Type B pancreatic cell (in vitro differentiated cells): Measurements from ENCODE around the gene UNC5C. TPM values are rescaled to one million over a fixed set of nuclear protein-coding genes. Genes with fewer than 3 reads are reported as not detected.

Experiments used
- DNase-seq: peaks from one replicate; pipeline ENCODE4 v3.0.0; 2021; ENCODE audit warnings: mixed read lengths; ENCODE audit not compliant: unreplicated experiment; ENCODE audit errors: extremely low spot score
- H3K27ac Mint-ChIP-seq: 2 replicates; pipeline ENCODE4 v1.8.0; 2021; ENCODE audit warnings: mild to moderate bottlenecking, mixed read lengths
- H3K27me3 Mint-ChIP-seq: 2 replicates; pipeline ENCODE4 v1.8.0; 2021; ENCODE audit warnings: mixed read lengths
- H3K36me3 Mint-ChIP-seq: 2 replicates; pipeline ENCODE4 v1.8.0; 2021; ENCODE audit warnings: mixed read lengths
- H3K4me1 Mint-ChIP-seq: one replicate; pipeline ENCODE4 v1.8.0; 2021; ENCODE audit warnings: mixed read lengths; ENCODE audit not compliant: unreplicated experiment
- H3K4me3 Mint-ChIP-seq: 2 replicates; pipeline ENCODE4 v1.8.0; 2021; ENCODE audit warnings: mild to moderate bottlenecking, mixed read lengths
- H3K9me3 Mint-ChIP-seq: 2 replicates; pipeline ENCODE4 v1.8.0; 2021; ENCODE audit warnings: mixed read lengths
- CTCF ChIP-seq: fragments of 200-600 bp; sonication (generic); conservative IDR thresholded peaks from 2 replicates; pipeline ENCODE4 v1.5.0; 2021; ENCODE audit warnings: antibody characterized with exemption, mild to moderate bottlenecking
- total RNA-seq: library from RNA; stranded (reverse); gene quantifications from 2 replicates; pipeline ENCODE4 v1.2.1, GENCODE V29; 2021; ENCODE audit warnings: low replicate concordance

Gene UNC5C
- total RNA-seq, 1 donor from 2014 or later = 95.0 TPM

GRCh38 chr4:95231681-95232080 is 317.1 kb downstream of the UNC5C start:
- Mint-ChIP-seq H3K4me3 (no peak overlapping the region), H3K27ac (no peak overlapping the region), H3K36me3 (peaks cover 12% of the 10 kb centered on the region), H3K27me3 (peaks cover 4% of the 10 kb centered on the region), H3K9me3 (no peaks in the 10 kb centered on the region), H3K4me1 (peaks cover 11% of the 10 kb centered on the region)
- no peak for TF ChIP-seq CTCF
- no peak for DNase-seq

GRCh38 chr4:95225849-95226248 is 322.9 kb downstream of the UNC5C start:
- H3K27ac Mint-ChIP-seq = no peak overlapping the region
- H3K9me3 Mint-ChIP-seq = no peaks in the 10 kb centered on the region
- no peak for DNase-seq
- H3K4me1 Mint-ChIP-seq = peaks cover 23% of the 10 kb centered on the region
- no peak for TF ChIP-seq CTCF
- H3K36me3 Mint-ChIP-seq = peaks cover 15% of the 10 kb centered on the region
- H3K4me3 Mint-ChIP-seq = no peak overlapping the region
- H3K27me3 Mint-ChIP-seq = peaks cover 7% of the 10 kb centered on the region

- TF ChIP-seq CTCF = no peak
- Mint-ChIP-seq H3K4me1 (peaks cover 33% of the 10 kb centered on the region), H3K9me3 (peaks cover 4% of the 10 kb centered on the region), H3K4me3 (no peak overlapping the region), H3K36me3 (peaks cover 18% of the 10 kb centered on the region), H3K27me3 (peaks cover 7% of the 10 kb centered on the region), H3K27ac (no peak overlapping the region)
- DNase-seq = no peak
Measured at GRCh38 chr4:95224402-95224801, 324.4 kb downstream of the UNC5C start.

GRCh38 chr4:95220205-95221175 is 328.3 kb downstream of the UNC5C start:
- Mint-ChIP-seq H3K9me3 (peaks cover 4% of the 10 kb centered on the region), H3K4me1 (peaks cover 37% of the 10 kb centered on the region), H3K36me3 (peaks cover 39% of the 10 kb centered on the region), H3K27me3 (peaks cover 8% of the 10 kb centered on the region), H3K4me3 (no peak overlapping the region), H3K27ac (peak overlapping the region; percentile 13)
- no peak for TF ChIP-seq CTCF
- DNase-seq = no peak

- no peak overlapping the region for H3K4me3 Mint-ChIP-seq
- no peak for DNase-seq
- peaks cover 4% of the 10 kb centered on the region for H3K9me3 Mint-ChIP-seq
- no peak for TF ChIP-seq CTCF
- peaks cover 12% of the 10 kb centered on the region for H3K27me3 Mint-ChIP-seq
- H3K4me1 Mint-ChIP-seq = peaks cover 49% of the 10 kb centered on the region
- H3K36me3 Mint-ChIP-seq = peaks cover 39% of the 10 kb centered on the region
- H3K27ac Mint-ChIP-seq = no peak overlapping the region
Measured at GRCh38 chr4:95219109-95219508, 329.7 kb downstream of the UNC5C start.
